Esophagus muscularis mucosa (tissue), 4 donors: ENCODE results near the gene PTPRN. TPM values are rescaled to one million over a fixed set of nuclear protein-coding genes. Genes with fewer than 3 reads are reported as not detected.

Source experiments
- DNase-seq: peaks from one replicate; pipeline ENCODE4 v3.0.0-alpha.2; 2017; ENCODE audit errors: extremely low spot score
- H3K27ac ChIP-seq, 4 donors: fragments of 200-600 bp; sonication (generic); replicated peaks in 1 of 4; 1 replicate in 3 of 4; 2 replicates in 1 of 4; pipeline ENCODE4 v1.5.1; 2016 to 2019; ENCODE audit warnings: mild to moderate bottlenecking in 1 of 4
- H3K27me3 ChIP-seq, 4 donors: fragments of 200-600 bp; sonication (generic); one replicate each; pipeline versions ENCODE4 v1.5.1 to v1.6.0; 2016 to 2019
- H3K36me3 ChIP-seq, 4 donors: fragments of 200-600 bp; sonication (generic); one replicate each; pipeline ENCODE4 v1.5.1; 2016 to 2019
- H3K4me1 ChIP-seq, 4 donors: fragments of 200-600 bp; sonication (generic); one replicate each; pipeline ENCODE4 v1.5.1; 2016 to 2019
- H3K4me3 ChIP-seq, 4 donors: fragments of 200-600 bp; sonication (generic); 1 replicate in 2 of 4; 2 replicates in 2 of 4; pipeline ENCODE4 v1.5.1; 2016 to 2019; ENCODE audit warnings: mild to moderate bottlenecking in 4 of 4, moderate library complexity in 1 of 4
- H3K9me3 ChIP-seq, 4 donors: fragments of 200-600 bp; sonication (generic); 1 replicate in 3 of 4; 2 replicates in 1 of 4; pipeline ENCODE4 v1.5.1; 2016 to 2019
- EP300 ChIP-seq: sonication (generic); formaldehyde crosslinking; IDR thresholded peaks from one replicate; pipeline ENCODE4 v1.6.1; 2017; ENCODE audit warnings: antibody characterized with exemption
- POLR2A ChIP-seq: fragments of 450-650 bp; IDR thresholded peaks from one replicate; pipeline ENCODE4 v1.6.1; 2017; ENCODE audit warnings: antibody characterized with exemption, moderate library complexity, mild to moderate bottlenecking, low read depth
- POLR2AphosphoS5 ChIP-seq, 2 donors: sonication (generic); formaldehyde crosslinking; IDR thresholded peaks; one replicate each; pipeline ENCODE4 v1.6.1; 2017; ENCODE audit warnings: antibody characterized with exemption in 2 of 2
- WGBS: methylation state at CpG from one replicate; pipeline ENCODE4 v1.1.5; 2018; 5-methylcytosine and 5-hydroxymethylcytosine counted together
- intact Hi-C: fragments of 100-400 bp; cut with DNase I; formaldehyde crosslinking; loops from one replicate; pipeline ENCODE4 v1.15.1; 2023
- total RNA-seq, 4 donors: library from RNA; depleted of rRNA; stranded (reverse); fragments of >200 nt; gene quantifications; one replicate each; pipeline versions ENCODE4 v1.1.0 to v1.2.1, GENCODE V29; 2016
- TF ChIP-seq, protein P1 (sequence below), 3 experiments: fragments of 200-600 bp in 2 of 3; fragments of 450-650 bp in 1 of 3; sonication (generic) in 2 of 3; IDR thresholded peaks; one replicate each; pipeline ENCODE4 v1.5.1; 2017 to 2019; ENCODE audit warnings: antibody characterized with exemption in 3 of 3, mild to moderate bottlenecking in 2 of 3, moderate library complexity in 1 of 3

PTPRN gene
- total RNA-seq, 4 donors from 2014 or later: 2.1 to 6.6 (median 4.1) TPM

DNA sequence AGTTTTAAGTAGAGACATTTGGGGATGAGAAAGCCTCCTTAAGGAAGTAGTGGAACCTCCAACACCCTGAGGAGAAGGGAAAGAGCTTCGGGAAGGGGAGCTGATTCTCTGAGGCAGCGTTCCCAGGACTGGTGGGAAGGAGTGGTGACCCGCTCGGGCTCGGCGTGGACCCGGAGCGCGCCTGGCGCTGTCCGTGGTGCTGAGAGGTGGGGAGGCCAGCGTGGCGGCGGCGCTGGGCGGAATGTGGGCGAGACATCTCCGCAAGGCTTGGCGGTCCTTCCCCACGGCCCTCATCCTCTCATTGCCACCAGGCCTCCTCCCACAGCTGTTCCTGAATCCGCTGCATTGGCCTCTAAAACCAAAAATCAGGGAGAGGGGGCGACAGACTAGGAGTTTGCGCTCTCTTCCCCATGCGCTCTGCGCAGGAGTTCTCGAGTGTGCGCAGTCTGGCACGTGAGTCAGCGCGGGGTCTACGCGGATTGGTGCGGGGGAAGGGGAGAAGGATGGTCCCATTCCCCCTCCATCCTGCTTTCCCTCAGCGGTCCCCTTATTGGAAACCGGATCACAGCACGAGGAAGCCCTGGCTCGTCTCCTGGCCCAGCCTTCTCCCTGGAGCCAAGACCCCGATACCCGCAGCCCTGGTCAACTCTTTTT lies 22.5 kb upstream of the PTPRN start:
- 22% methylated on average over 22 of the region's 39 CpGs for WGBS
- peaks cover 0 to 12% (median 1%) of the 10 kb centered on the region in 4 donors for H3K9me3 ChIP-seq
- no peaks in the 10 kb centered on the region for H3K36me3 ChIP-seq
- H3K27ac ChIP-seq: no peak overlapping the region
- no peak for TF ChIP-seq EP300
- TF ChIP-seq POLR2AphosphoS5 (IDR thresholded peaks at IDR 0.05): no peak
- TF ChIP-seq POLR2A: no peak
- TF ChIP-seq, protein P1, sequence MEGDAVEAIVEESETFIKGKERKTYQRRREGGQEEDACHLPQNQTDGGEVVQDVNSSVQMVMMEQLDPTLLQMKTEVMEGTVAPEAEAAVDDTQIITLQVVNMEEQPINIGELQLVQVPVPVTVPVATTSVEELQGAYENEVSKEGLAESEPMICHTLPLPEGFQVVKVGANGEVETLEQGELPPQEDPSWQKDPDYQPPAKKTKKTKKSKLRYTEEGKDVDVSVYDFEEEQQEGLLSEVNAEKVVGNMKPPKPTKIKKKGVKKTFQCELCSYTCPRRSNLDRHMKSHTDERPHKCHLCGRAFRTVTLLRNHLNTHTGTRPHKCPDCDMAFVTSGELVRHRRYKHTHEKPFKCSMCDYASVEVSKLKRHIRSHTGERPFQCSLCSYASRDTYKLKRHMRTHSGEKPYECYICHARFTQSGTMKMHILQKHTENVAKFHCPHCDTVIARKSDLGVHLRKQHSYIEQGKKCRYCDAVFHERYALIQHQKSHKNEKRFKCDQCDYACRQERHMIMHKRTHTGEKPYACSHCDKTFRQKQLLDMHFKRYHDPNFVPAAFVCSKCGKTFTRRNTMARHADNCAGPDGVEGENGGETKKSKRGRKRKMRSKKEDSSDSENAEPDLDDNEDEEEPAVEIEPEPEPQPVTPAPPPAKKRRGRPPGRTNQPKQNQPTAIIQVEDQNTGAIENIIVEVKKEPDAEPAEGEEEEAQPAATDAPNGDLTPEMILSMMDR (IDR thresholded peaks at IDR 0.05): no peak
- DNase-seq: no peak
- intact Hi-C loops: no loop called here
- H3K4me3 ChIP-seq: no peak overlapping the region
- H3K4me1 ChIP-seq: no peaks in the 10 kb centered on the region
- H3K27me3 ChIP-seq: peaks cover 0 to 74% (median 21%) of the 10 kb centered on the region in 4 donors

DNA sequence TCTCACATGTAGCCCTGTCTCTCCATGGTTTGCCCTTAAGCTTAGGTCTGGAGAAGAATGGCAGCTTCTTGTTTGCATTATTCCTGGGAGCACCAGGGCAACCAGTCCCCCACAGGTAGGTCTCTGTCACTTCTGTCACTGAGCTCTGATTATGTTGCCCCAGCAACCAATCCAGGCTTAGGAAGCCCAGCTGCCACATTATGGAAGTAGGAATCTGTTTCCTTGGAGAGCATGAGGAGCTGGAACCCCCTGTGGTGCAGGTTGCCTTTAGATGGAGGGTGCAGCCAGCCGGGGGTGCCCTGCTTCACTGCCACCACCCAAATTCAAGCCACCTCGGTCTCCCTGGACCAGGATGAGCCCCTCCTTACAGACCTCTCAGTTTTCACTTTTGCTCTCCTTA lies 18.5 kb upstream of the PTPRN start:
- 56% methylated on average over 2 of the region's 2 CpGs for WGBS
- Histone ChIP-seq H3K4me1 (no peaks in the 10 kb centered on the region), H3K27me3 (peaks cover 0 to 80% (median 17%) of the 10 kb centered on the region in 4 donors), H3K9me3 (no peaks in the 10 kb centered on the region), H3K27ac (no peak overlapping the region), H3K36me3 (no peaks in the 10 kb centered on the region), H3K4me3 (no peak overlapping the region)
- no peak for DNase-seq
- no peak for TF ChIP-seq POLR2AphosphoS5 (IDR thresholded peaks at IDR 0.05)
- intact Hi-C loops: no loop called here

DNA sequence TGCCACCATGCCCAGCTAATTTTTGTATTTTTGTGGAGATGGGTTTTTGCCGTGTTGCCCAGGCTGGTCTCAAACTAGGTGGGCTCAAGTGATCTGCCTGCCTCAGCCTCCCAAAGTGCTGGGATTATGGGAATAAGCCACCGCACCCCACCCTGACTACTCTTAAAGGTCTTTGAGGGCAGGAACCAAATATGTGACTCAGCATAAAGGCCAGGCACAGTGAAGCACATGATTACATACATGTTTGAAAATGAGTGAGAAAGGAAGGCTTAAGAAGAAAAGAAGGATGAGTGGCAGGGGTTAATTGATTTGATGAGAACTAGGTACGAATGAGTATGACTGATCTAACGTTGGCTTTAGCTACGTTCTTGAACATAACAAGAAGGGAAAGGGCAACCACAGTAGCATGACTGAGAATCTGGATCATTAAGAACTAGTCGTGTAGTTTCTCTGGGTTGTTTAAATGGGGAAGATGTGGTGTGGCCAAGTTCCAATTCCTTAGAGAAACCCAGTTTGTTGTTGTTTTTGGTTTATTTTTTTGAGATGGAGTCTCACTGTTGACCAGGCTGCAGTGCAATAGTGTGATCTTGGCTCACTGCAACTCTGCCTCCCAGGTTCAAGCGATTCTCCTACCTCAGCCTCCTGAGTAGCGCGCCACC lies 16.6 kb upstream of the PTPRN start:
- H3K9me3 ChIP-seq: no peaks in the 10 kb centered on the region
- WGBS: 73% methylated on average over 9 of the region's 9 CpGs
- no peak overlapping the region for H3K27ac ChIP-seq
- no peak for DNase-seq
- peaks cover 0 to 77% (median 2%) of the 10 kb centered on the region in 4 donors for H3K27me3 ChIP-seq
- no peaks in the 10 kb centered on the region for H3K4me1 ChIP-seq
- no peak overlapping the region for H3K4me3 ChIP-seq
- no peaks in the 10 kb centered on the region for H3K36me3 ChIP-seq
- intact Hi-C loops: no loop called here
- TF ChIP-seq, protein P1 (IDR thresholded peaks at IDR 0.05): no peak
- no peak for TF ChIP-seq POLR2AphosphoS5 (IDR thresholded peaks at IDR 0.05)
- TF ChIP-seq POLR2A: no peak
- no peak for TF ChIP-seq EP300

DNA sequence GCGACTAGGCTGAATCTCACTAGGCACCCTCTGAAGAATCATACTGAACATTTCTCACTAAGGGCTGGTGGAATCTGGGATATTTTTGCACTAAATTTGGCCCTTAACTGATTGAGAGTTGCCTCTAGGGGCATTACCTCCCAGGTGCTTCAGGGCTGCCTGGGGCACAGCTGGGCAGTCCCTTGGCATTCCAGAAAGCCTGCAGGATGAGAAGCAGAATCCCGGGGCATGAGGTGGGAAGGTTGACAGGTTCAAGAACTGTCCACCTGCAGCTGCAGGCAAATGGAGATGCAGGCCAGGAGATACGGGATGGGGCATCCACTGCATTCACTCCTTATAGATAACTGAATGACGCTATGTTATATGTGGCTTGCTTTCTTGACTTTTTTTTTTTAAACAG lies 15.9 kb upstream of the PTPRN start:
- TF ChIP-seq, protein P1 (IDR thresholded peaks at IDR 0.05): no peak
- TF ChIP-seq POLR2A (no peak), POLR2AphosphoS5 (IDR thresholded peaks at IDR 0.05) (no peak), EP300 (no peak)
- Histone ChIP-seq H3K9me3 (no peaks in the 10 kb centered on the region), H3K36me3 (no peaks in the 10 kb centered on the region), H3K27ac (no peak overlapping the region), H3K4me1 (no peaks in the 10 kb centered on the region), H3K4me3 (no peak overlapping the region), H3K27me3 (peaks cover 0 to 77% (median 0%) of the 10 kb centered on the region in 4 donors)
- DNase-seq: no peak
- intact Hi-C loops: no loop called here
- 86% methylated on average over 4 of the region's 4 CpGs for WGBS

DNA sequence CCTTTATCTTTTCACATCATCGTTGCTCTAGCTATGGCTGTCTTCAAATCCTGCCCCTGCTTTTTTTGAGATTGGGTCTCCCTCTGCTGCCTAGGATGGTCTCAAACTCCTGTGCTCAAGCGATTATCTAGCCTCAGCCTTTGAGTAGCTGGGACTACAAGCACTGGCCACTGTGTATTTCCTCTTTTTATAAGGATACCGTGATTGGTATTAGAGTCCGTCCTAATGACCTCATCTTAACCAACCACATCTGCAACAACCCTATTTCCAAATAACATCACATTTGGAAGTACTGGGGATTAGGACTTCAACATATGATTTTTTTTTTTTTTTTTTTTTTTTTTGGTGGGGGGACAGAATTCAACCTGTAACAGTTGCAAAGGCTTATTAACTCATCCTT lies 14.2 kb upstream of the PTPRN start:
- H3K27ac ChIP-seq: no peak overlapping the region
- peaks cover 0 to 72% (median 0%) of the 10 kb centered on the region in 4 donors for H3K27me3 ChIP-seq
- WGBS: 66% methylated on average over 4 of the region's 4 CpGs

More for the DNA sequence above, 14.2 kb upstream of the PTPRN start:
- H3K4me3 ChIP-seq: no peak overlapping the region
- no peaks in the 10 kb centered on the region for H3K36me3 ChIP-seq
- no peaks in the 10 kb centered on the region for H3K4me1 ChIP-seq
- H3K9me3 ChIP-seq: no peaks in the 10 kb centered on the region
- intact Hi-C loops: no loop called here
- no peak for DNase-seq
- TF ChIP-seq, protein P1 (IDR thresholded peaks at IDR 0.05): no peak
- TF ChIP-seq POLR2A (no peak), POLR2AphosphoS5 (IDR thresholded peaks at IDR 0.05) (no peak), EP300 (no peak)
